ENCODE data around the gene OSBPL2. TPM values are rescaled to one million over a fixed set of nuclear protein-coding genes. Genes with fewer than 3 reads are reported as not detected.

The OSBPL2 gene
- total RNA-seq, 1 donor from 2014 or later: 49.8 TPM

DNA sequence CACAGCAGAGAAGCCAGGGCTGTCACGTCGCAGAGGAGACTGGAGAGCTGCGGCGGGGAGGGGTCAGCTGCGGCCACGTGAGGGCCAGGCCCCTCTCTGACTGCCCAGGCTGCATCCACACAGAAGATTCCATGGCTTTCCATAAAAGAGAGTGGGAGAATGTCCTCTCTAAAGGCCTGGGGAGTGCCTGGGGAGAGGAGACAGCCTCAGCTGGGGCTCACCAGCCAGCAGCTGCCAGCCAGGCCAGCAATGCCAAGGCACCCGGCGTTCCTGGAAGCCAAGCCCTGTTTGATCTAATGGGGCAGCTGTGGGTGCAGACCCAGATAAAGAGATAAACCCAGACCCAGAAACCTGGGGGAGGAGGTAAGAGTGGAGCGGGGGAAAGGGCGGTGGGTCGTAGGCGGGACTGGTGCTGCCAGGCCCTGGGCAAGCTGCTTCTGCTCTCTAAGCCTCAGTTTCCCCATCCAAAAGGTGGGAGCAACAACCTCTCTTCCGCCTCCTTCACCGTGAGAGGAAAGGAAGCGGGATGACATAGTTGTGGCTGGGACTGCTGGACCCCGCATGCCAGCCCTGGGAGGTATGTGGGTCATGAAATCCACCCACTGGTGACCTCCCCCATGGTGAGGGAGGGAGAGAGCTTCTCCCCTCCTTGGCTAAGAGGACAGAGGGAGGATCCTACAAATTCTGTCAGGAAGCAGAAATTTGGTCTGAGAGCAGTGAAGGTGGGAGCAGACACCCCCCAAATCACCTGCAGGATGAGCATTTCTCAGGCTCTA lies 3.1 kb upstream of the OSBPL2 start:
- no peaks in the 10 kb centered on the region for H3K27me3 ChIP-seq (ENCODE audit: control insufficient read depth, insufficient read depth, low read length)
- TF ChIP-seq, protein P1, sequence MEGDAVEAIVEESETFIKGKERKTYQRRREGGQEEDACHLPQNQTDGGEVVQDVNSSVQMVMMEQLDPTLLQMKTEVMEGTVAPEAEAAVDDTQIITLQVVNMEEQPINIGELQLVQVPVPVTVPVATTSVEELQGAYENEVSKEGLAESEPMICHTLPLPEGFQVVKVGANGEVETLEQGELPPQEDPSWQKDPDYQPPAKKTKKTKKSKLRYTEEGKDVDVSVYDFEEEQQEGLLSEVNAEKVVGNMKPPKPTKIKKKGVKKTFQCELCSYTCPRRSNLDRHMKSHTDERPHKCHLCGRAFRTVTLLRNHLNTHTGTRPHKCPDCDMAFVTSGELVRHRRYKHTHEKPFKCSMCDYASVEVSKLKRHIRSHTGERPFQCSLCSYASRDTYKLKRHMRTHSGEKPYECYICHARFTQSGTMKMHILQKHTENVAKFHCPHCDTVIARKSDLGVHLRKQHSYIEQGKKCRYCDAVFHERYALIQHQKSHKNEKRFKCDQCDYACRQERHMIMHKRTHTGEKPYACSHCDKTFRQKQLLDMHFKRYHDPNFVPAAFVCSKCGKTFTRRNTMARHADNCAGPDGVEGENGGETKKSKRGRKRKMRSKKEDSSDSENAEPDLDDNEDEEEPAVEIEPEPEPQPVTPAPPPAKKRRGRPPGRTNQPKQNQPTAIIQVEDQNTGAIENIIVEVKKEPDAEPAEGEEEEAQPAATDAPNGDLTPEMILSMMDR (IDR thresholded peaks at IDR 0.05; ENCODE audit: insufficient read depth, low read length, severe bottlenecking): no peak
- DNase-seq (ENCODE audit: low read depth) (no peak), FAIRE-seq (no peak)
- no peak overlapping the region for H3K4me3 ChIP-seq (ENCODE audit: low read depth, low read length)
- no peaks in the 10 kb centered on the region for H3K36me3 ChIP-seq (ENCODE audit: control insufficient read depth, insufficient read depth, low read length)

DNA sequence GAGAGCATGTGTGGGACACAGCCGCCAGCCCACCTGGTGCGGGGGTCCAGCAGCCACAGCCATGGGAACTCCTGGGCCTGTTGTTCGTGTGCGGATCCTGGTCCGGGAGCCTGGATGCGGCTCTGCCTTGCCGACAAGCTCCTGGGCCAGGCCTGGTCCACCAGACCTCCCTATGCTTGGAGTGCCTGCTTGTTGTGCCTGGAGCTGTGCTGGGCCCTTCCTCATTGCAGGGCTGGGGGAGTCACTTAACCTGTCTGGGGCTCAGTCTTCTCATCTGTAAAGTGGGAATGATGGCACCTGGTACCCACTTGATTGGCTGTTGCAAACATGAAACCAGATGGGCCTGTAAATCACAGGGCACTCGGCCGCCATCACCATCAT lies 2.6 kb upstream of the OSBPL2 start:
- TF ChIP-seq, protein P1 (IDR thresholded peaks at IDR 0.05; ENCODE audit: insufficient read depth, low read length, severe bottlenecking): no peak
- Histone ChIP-seq H3K27me3 (ENCODE audit: control insufficient read depth, insufficient read depth, low read length) (no peaks in the 10 kb centered on the region), H3K36me3 (ENCODE audit: control insufficient read depth, insufficient read depth, low read length) (no peaks in the 10 kb centered on the region), H3K4me3 (ENCODE audit: low read depth, low read length) (no peak overlapping the region)
- no peak for FAIRE-seq
- no peak for DNase-seq (ENCODE audit: low read depth)

DNA sequence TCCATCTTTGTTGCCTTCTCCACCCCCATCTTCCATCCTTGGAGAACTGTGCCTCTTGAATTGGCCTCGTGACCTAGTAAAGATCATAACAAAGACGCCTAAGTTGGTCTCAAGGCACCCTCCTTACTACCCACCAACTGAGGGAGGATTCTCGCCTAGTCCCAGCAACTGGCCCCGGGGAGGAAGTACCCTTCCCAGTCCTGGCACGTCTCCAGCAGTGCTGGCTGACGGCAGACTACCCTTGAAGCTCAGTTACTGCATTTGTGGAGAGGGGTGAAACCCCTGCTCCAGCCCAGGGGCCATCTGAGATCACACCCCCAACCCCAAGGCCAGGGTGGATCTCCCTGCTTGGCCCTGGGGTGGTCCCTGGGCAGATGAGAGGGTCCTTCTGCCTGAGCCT lies 2.1 kb upstream of the OSBPL2 start:
- DNase-seq (ENCODE audit: low read depth) (no peak), FAIRE-seq (no peak)
- TF ChIP-seq, protein P1 (IDR thresholded peaks at IDR 0.05; ENCODE audit: insufficient read depth, low read length, severe bottlenecking): no peak
- Histone ChIP-seq H3K27me3 (ENCODE audit: control insufficient read depth, insufficient read depth, low read length) (no peaks in the 10 kb centered on the region), H3K36me3 (ENCODE audit: control insufficient read depth, insufficient read depth, low read length) (no peaks in the 10 kb centered on the region), H3K4me3 (ENCODE audit: low read depth, low read length) (no peak overlapping the region)

DNA sequence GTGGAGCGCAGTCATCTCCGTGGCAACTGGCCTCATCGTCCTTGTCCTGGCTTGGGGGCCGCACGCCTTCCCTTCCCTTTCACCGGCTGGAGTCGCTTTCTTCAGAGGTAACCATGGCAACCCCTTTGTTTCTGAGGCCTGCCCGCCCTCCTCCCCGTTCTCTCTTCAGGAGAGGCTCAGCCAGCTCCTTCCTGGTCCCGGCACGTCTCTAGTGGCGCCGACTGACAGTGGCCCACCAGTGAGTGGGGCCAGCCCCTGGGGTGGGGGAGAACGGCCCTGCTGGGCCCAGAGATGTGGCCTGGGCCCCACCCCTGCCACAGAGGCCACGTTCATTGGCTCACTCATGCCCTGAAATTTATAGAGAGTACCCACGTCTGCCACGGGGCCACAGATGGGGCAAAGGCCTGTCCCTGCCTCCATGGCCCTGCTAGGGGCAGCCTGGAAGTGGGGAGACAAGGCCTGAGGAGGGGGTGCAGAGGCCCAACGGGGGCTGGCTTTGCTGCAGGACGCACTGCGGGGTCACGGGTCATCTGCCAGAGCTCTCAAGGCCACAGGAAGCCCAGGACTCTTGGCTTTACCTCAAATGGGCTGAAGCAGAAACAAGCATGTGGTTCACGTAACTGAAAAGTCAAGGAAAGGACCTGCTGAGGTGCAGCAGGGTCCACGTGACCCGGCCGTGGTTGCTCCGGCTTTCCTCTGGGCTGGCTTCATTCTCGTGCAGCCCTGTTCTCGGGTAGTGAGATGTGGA lies 1.4 kb upstream of the OSBPL2 start:
- no peak for FAIRE-seq

DNA sequence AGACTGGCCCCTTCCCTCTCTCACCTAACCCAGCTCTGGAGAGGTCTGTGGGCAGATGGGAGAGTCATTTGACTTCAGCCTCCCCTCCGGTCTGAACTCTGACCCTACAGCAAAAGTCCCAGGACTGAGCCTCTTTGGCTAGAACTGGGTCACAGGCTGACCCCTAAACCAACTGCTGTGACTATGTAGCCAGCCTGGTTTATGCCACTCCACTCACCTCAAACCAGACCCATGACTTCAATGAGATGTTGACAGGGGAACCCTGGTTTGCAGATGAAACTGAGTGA lies 864 bp upstream of the OSBPL2 start:
- FAIRE-seq (no peak), DNase-seq (ENCODE audit: low read depth) (no peak)
- Histone ChIP-seq H3K4me3 (ENCODE audit: low read depth, low read length) (no peak overlapping the region), H3K27me3 (ENCODE audit: control insufficient read depth, insufficient read depth, low read length) (no peaks in the 10 kb centered on the region), H3K36me3 (ENCODE audit: control insufficient read depth, insufficient read depth, low read length) (no peaks in the 10 kb centered on the region)
- TF ChIP-seq, protein P1 (IDR thresholded peaks at IDR 0.05; ENCODE audit: insufficient read depth, low read length, severe bottlenecking): no peak

More for the DNA sequence above, 1.4 kb upstream of the OSBPL2 start:
- Histone ChIP-seq H3K4me3 (ENCODE audit: low read depth, low read length) (no peak overlapping the region), H3K36me3 (ENCODE audit: control insufficient read depth, insufficient read depth, low read length) (no peaks in the 10 kb centered on the region), H3K27me3 (ENCODE audit: control insufficient read depth, insufficient read depth, low read length) (no peaks in the 10 kb centered on the region)
- TF ChIP-seq, protein P1 (IDR thresholded peaks at IDR 0.05; ENCODE audit: insufficient read depth, low read length, severe bottlenecking): no peak
- DNase-seq (ENCODE audit: low read depth): no peak

Data from bronchial epithelial cell (primary cell).